ENCODE data around the gene CALML5. TPM values are rescaled to one million over a fixed set of nuclear protein-coding genes. Genes with fewer than 3 reads are reported as not detected.

CALML5 gene
- total RNA-seq, 1 donor from 2014 or later, result not detected

DNA sequence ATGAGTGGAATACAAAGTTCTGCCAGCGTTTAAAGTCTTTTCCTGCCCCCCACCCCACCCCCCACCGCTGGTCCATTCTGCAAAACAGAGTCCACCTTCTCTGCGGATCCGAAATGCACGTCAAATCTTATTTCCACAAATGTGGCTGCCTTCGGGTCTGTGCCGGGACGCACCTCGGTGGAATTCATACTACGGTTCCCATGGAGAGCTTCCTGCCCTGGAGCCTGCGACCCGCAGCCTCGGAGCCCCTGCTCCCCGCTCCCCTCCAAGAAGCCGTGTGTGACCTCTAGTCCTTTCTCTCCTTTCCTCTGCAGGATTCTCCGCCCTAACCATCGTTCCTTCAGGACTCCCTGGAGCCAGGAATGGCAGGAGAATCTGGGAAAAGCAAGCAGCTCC lies 12.5 kb upstream of the CALML5 start:
- no peaks in the 10 kb centered on the region for H3K9me3 Mint-ChIP-seq (ENCODE audit: unreplicated experiment)
- no peak overlapping the region for H3K4me3 Mint-ChIP-seq (ENCODE audit: unreplicated experiment)
- H3K27ac Mint-ChIP-seq (ENCODE audit: unreplicated experiment), result no peak overlapping the region
- H3K27me3 Mint-ChIP-seq (ENCODE audit: unreplicated experiment), result peaks cover 9% of the 10 kb centered on the region
- DNase-seq (ENCODE audit: low spot score), result no peak
- H3K36me3 Mint-ChIP-seq (ENCODE audit: low read depth, unreplicated experiment), result peaks cover 4% of the 10 kb centered on the region
- no peak for TF ChIP-seq CTCF (IDR thresholded peaks at IDR 0.05; ENCODE audit: unreplicated experiment)
- H3K4me1 Mint-ChIP-seq (ENCODE audit: unreplicated experiment), result peaks cover 19% of the 10 kb centered on the region

DNA sequence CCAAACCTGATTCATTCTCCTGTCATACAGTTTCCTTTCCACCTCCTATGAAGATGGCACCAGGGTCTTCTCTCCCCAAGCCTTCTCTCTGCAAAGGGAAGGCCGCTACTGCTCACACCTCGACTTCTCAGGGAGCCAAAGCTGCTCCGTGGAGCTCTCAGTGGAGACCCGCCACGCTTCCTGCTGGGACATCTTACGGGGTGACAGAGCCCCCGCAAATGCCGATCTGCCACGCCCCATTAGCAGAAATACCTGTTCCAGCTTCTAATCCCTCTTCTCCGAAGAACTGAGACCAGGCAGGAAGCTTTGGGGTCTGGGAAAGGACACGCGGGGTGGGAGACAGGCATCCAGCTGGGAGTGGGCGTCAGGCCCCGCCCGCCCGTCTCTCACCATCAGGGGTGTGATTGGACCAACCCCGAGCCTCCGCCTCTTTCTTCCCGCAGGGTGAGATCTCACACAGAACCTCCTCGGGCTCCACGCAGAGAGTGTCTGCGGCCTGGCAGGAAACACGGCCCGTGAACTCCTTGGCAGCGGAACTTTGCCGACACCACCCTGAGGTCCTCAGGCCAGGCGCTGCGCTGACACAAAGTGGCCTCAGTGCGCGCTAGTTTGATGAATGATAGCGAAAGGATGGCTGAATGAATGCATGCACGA lies 12.0 kb upstream of the CALML5 start:
- no peak for DNase-seq (ENCODE audit: low spot score)
- Mint-ChIP-seq H3K36me3 (ENCODE audit: low read depth, unreplicated experiment) (peaks cover 4% of the 10 kb centered on the region), H3K27me3 (ENCODE audit: unreplicated experiment) (peaks cover 9% of the 10 kb centered on the region), H3K4me1 (ENCODE audit: unreplicated experiment) (peaks cover 19% of the 10 kb centered on the region), H3K9me3 (ENCODE audit: unreplicated experiment) (no peaks in the 10 kb centered on the region), H3K4me3 (ENCODE audit: unreplicated experiment) (no peak overlapping the region), H3K27ac (ENCODE audit: unreplicated experiment) (no peak overlapping the region)
- TF ChIP-seq CTCF (IDR thresholded peaks at IDR 0.05; ENCODE audit: unreplicated experiment), result no peak

DNA sequence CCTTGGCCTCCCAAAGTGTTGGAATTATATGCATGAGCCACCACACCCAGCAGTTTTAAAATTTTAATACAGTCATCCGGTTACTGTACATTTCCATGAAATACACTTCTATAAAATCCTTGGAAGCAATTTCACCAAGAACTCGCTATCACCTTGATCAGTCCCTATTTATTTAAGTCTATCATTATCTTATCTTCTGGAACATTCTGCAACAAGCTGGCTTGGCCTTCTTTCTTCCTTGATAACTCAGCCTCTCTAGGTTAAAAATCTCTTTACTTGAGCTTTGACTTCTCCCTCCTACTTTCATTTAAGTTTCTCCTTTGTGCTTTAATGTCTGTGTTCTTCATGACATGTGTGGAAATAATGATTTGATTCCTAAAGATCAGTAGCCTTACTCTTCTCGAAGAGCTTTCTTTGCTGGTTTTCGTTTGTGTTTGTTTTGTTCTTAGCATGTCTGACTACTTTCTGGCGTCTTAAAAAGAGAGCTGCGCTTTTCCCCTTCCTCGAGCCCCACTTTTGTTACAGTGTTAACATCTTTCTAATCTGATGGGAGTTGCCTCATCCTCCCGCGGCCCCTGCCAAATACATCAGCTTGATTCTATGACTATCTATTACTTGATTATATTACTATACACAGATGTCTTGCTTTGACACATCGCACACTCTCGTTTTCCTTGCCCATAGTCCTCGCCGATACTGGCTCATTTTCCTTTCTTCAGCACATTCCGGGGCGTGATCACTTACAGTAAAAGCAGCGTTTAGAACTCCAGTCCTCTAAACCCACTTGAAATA lies 11.1 kb upstream of the CALML5 start:
- peaks cover 9% of the 10 kb centered on the region for H3K27me3 Mint-ChIP-seq (ENCODE audit: unreplicated experiment)
- no peak for TF ChIP-seq CTCF (IDR thresholded peaks at IDR 0.05; ENCODE audit: unreplicated experiment)
- H3K4me1 Mint-ChIP-seq (ENCODE audit: unreplicated experiment), result peaks cover 19% of the 10 kb centered on the region
- DNase-seq (ENCODE audit: low spot score), result no peak
- H3K27ac Mint-ChIP-seq (ENCODE audit: unreplicated experiment), result no peak overlapping the region
- H3K36me3 Mint-ChIP-seq (ENCODE audit: low read depth, unreplicated experiment), result peaks cover 4% of the 10 kb centered on the region
- no peak overlapping the region for H3K4me3 Mint-ChIP-seq (ENCODE audit: unreplicated experiment)
- no peaks in the 10 kb centered on the region for H3K9me3 Mint-ChIP-seq (ENCODE audit: unreplicated experiment)

DNA sequence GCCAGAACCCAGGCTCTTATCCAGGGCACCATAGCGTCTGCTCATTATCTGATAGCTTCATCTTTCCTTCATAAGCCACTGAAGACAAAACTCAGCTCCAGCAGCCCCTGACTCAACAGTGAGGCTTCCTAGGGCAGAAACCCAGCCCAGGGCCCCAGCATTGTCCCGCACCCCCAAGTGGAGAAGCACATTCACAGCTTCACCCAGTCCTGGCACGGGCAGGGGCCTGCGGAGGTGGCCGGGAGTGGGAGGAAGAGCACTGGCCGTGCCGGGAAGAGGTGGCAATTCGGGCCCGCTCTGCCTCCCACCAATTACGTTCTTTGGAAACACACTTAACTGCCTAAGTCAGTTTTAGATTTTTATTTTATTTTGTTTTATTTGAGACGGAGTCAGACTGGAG lies 10.3 kb upstream of the CALML5 start:
- H3K4me1 Mint-ChIP-seq (ENCODE audit: unreplicated experiment), result peaks cover 19% of the 10 kb centered on the region

More for the DNA sequence above, 10.3 kb upstream of the CALML5 start:
- no peak for DNase-seq (ENCODE audit: low spot score)
- H3K36me3 Mint-ChIP-seq (ENCODE audit: low read depth, unreplicated experiment), result peaks cover 4% of the 10 kb centered on the region
- no peak for TF ChIP-seq CTCF (IDR thresholded peaks at IDR 0.05; ENCODE audit: unreplicated experiment)
- H3K27me3 Mint-ChIP-seq (ENCODE audit: unreplicated experiment), result peaks cover 9% of the 10 kb centered on the region
- no peak overlapping the region for H3K4me3 Mint-ChIP-seq (ENCODE audit: unreplicated experiment)
- H3K9me3 Mint-ChIP-seq (ENCODE audit: unreplicated experiment), result no peaks in the 10 kb centered on the region
- no peak overlapping the region for H3K27ac Mint-ChIP-seq (ENCODE audit: unreplicated experiment)
